ENCODE data around the gene RFPL3. TPM values are rescaled to one million over a fixed set of nuclear protein-coding genes. Genes with fewer than 3 reads are reported as not detected.

Gene RFPL3
- total RNA-seq, 1 donor: not detected

GRCh38 chr22:32395107-32395506 lies 37.4 kb downstream of the RFPL3 start:
- H3K4me3 ChIP-seq (ENCODE audit: insufficient read depth, low read length): no peak overlapping the region
- H3K9me3 ChIP-seq (ENCODE audit: low read depth, low read length): no peaks in the 10 kb centered on the region
- H3K27me3 ChIP-seq (ENCODE audit: insufficient read depth, low read length): no peaks in the 10 kb centered on the region
- peaks cover 89% of the 10 kb centered on the region for H3K36me3 ChIP-seq (ENCODE audit: insufficient read depth, low read length)
- no peaks in the 10 kb centered on the region for H3K79me2 ChIP-seq (ENCODE audit: insufficient read depth, low read length)
- H3K27ac ChIP-seq (ENCODE audit: low read depth, low read length): no peak overlapping the region
- no peak for DNase-seq (ENCODE audit: insufficient read length, low spot score, missing footprints)
- TF ChIP-seq CTCF (IDR thresholded peaks at IDR 0.05; ENCODE audit: extremely low read depth, low read depth, low read length): no peak
- no peaks in the 10 kb centered on the region for H4K20me1 ChIP-seq (ENCODE audit: insufficient read depth, low read length)
- H2AFZ ChIP-seq (ENCODE audit: low read length): no peak overlapping the region
- H3K4me2 ChIP-seq (ENCODE audit: insufficient read depth, low read length): no peak overlapping the region
- no peaks in the 10 kb centered on the region for H3K4me1 ChIP-seq (ENCODE audit: insufficient read depth, low read length)

- Histone ChIP-seq H3K27me3 (ENCODE audit: insufficient read depth, low read length) (no peaks in the 10 kb centered on the region), H3K36me3 (ENCODE audit: insufficient read depth, low read length) (peaks cover 92% of the 10 kb centered on the region), H3K27ac (ENCODE audit: low read depth, low read length) (no peak overlapping the region), H4K20me1 (ENCODE audit: insufficient read depth, low read length) (no peaks in the 10 kb centered on the region), H3K79me2 (ENCODE audit: insufficient read depth, low read length) (no peaks in the 10 kb centered on the region), H3K4me1 (ENCODE audit: insufficient read depth, low read length) (no peaks in the 10 kb centered on the region), H3K4me3 (ENCODE audit: insufficient read depth, low read length) (no peak overlapping the region), H3K9me3 (ENCODE audit: low read depth, low read length) (no peaks in the 10 kb centered on the region), H2AFZ (ENCODE audit: low read length) (no peak overlapping the region), H3K4me2 (ENCODE audit: insufficient read depth, low read length) (no peak overlapping the region)
- TF ChIP-seq CTCF (IDR thresholded peaks at IDR 0.05; ENCODE audit: extremely low read depth, low read depth, low read length): no peak
- DNase-seq (ENCODE audit: insufficient read length, low spot score, missing footprints): no peak
These were observed 38.6 kb downstream of the RFPL3 start for GRCh38 chr22:32396255-32396654.

GRCh38 chr22:32396746-32397145 lies 39.1 kb downstream of the RFPL3 start:
- H3K27ac ChIP-seq (ENCODE audit: low read depth, low read length): no peak overlapping the region
- H3K36me3 ChIP-seq (ENCODE audit: insufficient read depth, low read length): peaks cover 92% of the 10 kb centered on the region
- DNase-seq (ENCODE audit: insufficient read length, low spot score, missing footprints): no peak

GRCh38 chr22:32401486-32401885 lies 43.8 kb downstream of the RFPL3 start:
- no peak overlapping the region for H2AFZ ChIP-seq (ENCODE audit: low read length)
- no peak for TF ChIP-seq CTCF (IDR thresholded peaks at IDR 0.05; ENCODE audit: extremely low read depth, low read depth, low read length)
- H3K27ac ChIP-seq (ENCODE audit: low read depth, low read length): no peak overlapping the region
- H3K79me2 ChIP-seq (ENCODE audit: insufficient read depth, low read length): no peaks in the 10 kb centered on the region
- H3K4me1 ChIP-seq (ENCODE audit: insufficient read depth, low read length): no peaks in the 10 kb centered on the region
- H3K4me2 ChIP-seq (ENCODE audit: insufficient read depth, low read length): no peak overlapping the region
- DNase-seq (ENCODE audit: insufficient read length, low spot score, missing footprints): no peak
- no peak overlapping the region for H3K4me3 ChIP-seq (ENCODE audit: insufficient read depth, low read length)
- H3K9me3 ChIP-seq (ENCODE audit: low read depth, low read length): no peaks in the 10 kb centered on the region
- no peaks in the 10 kb centered on the region for H4K20me1 ChIP-seq (ENCODE audit: insufficient read depth, low read length)
- H3K27me3 ChIP-seq (ENCODE audit: insufficient read depth, low read length): no peaks in the 10 kb centered on the region
- H3K36me3 ChIP-seq (ENCODE audit: insufficient read depth, low read length): peaks cover 83% of the 10 kb centered on the region

More at GRCh38 chr22:32396746-32397145, 39.1 kb downstream of the RFPL3 start:
- no peaks in the 10 kb centered on the region for H3K27me3 ChIP-seq (ENCODE audit: insufficient read depth, low read length)
- no peaks in the 10 kb centered on the region for H3K4me1 ChIP-seq (ENCODE audit: insufficient read depth, low read length)
- H3K79me2 ChIP-seq (ENCODE audit: insufficient read depth, low read length): no peaks in the 10 kb centered on the region
- TF ChIP-seq CTCF (IDR thresholded peaks at IDR 0.05; ENCODE audit: extremely low read depth, low read depth, low read length): no peak
- no peak overlapping the region for H2AFZ ChIP-seq (ENCODE audit: low read length)
- H3K4me3 ChIP-seq (ENCODE audit: insufficient read depth, low read length): no peak overlapping the region
- H3K4me2 ChIP-seq (ENCODE audit: insufficient read depth, low read length): no peak overlapping the region
- no peaks in the 10 kb centered on the region for H4K20me1 ChIP-seq (ENCODE audit: insufficient read depth, low read length)
- no peaks in the 10 kb centered on the region for H3K9me3 ChIP-seq (ENCODE audit: low read depth, low read length)

Measured in osteoblast (primary cell).